ENCODE results near the gene PTPN2. TPM values are rescaled to one million over a fixed set of nuclear protein-coding genes. Genes with fewer than 3 reads are reported as not detected.
"Not testable (repeated sequence)": the region's sequence is repeated elsewhere in the genome, so short reads cannot be mapped to it uniquely, and the experiment has no call there.

PTPN2 gene
- polyA plus RNA-seq, 3 donors from 2014 or later = 103 to 122 (median 117) TPM

- Mint-ChIP-seq H3K27ac (no peak overlapping the region), H3K27me3 (ENCODE audit: low read depth in 3 of 3) (peaks cover 0 to 2% (median 2%) of the 10 kb centered on the region in 3 donors), H3K36me3 (peaks cover 0 to 34% (median 9%) of the 10 kb centered on the region in 3 donors), H3K4me3 (no peak overlapping the region), H3K4me1 (peaks cover 2 to 9% of the 10 kb centered on the region in 2 donors), H3K9me3 (no peaks in the 10 kb centered on the region)
- DNase-seq = no peak
These were observed 97.4 kb downstream of the PTPN2 start for GRCh38 chr18:12786669-12787068.

GRCh38 chr18:12783524-12783923 is 100.5 kb downstream of the PTPN2 start:
- H3K27ac Mint-ChIP-seq = no peak overlapping the region

GRCh38 chr18:12782521-12782920 is 101.5 kb downstream of the PTPN2 start:
- peaks cover 0 to 1% (median 0%) of the 10 kb centered on the region in 3 donors for H3K27me3 Mint-ChIP-seq (ENCODE audit: low read depth in 3 of 3)
- DNase-seq = no peak
- H3K36me3 Mint-ChIP-seq = peaks cover 0 to 27% (median 9%) of the 10 kb centered on the region in 3 donors
- no peak overlapping the region for H3K4me3 Mint-ChIP-seq
- peaks cover 0 to 6% of the 10 kb centered on the region in 2 donors for H3K4me1 Mint-ChIP-seq
- peak overlapping the region in 2 of 6 donors; percentile 17 to 26 for H3K27ac Mint-ChIP-seq
- no peaks in the 10 kb centered on the region for H3K9me3 Mint-ChIP-seq

More at GRCh38 chr18:12783524-12783923, 100.5 kb downstream of the PTPN2 start:
- Mint-ChIP-seq H3K4me1 (peaks cover 0 to 6% of the 10 kb centered on the region in 2 donors), H3K36me3 (peaks cover 0 to 27% (median 9%) of the 10 kb centered on the region in 3 donors), H3K4me3 (no peak overlapping the region), H3K27me3 (ENCODE audit: low read depth in 3 of 3) (peaks cover 0 to 1% (median 0%) of the 10 kb centered on the region in 3 donors), H3K9me3 (no peaks in the 10 kb centered on the region)
- DNase-seq = no peak

GRCh38 chr18:12779456-12779855 is 104.6 kb downstream of the PTPN2 start:
- Mint-ChIP-seq H3K27me3 (ENCODE audit: low read depth in 3 of 3) (peaks cover 9% of the 10 kb centered on the region in 3 donors), H3K36me3 (peaks cover 0 to 13% (median 6%) of the 10 kb centered on the region in 3 donors), H3K27ac (no peak overlapping the region), H3K4me1 (peaks cover 8 to 25% of the 10 kb centered on the region in 2 donors), H3K9me3 (peaks cover 0 to 4% (median 0%) of the 10 kb centered on the region in 6 donors), H3K4me3 (no peak overlapping the region)
- DNase-seq = no peak

GRCh38 chr18:12779043-12779442 is 105.0 kb downstream of the PTPN2 start:
- peaks cover 9% of the 10 kb centered on the region in 3 donors for H3K27me3 Mint-ChIP-seq (ENCODE audit: low read depth in 3 of 3)
- H3K9me3 Mint-ChIP-seq = peaks cover 0 to 4% (median 0%) of the 10 kb centered on the region in 6 donors
- no peak overlapping the region for H3K4me3 Mint-ChIP-seq
- peaks cover 0 to 11% (median 4%) of the 10 kb centered on the region in 3 donors for H3K36me3 Mint-ChIP-seq
- no peak overlapping the region for H3K27ac Mint-ChIP-seq
- DNase-seq = no peak
- peaks cover 8 to 27% of the 10 kb centered on the region in 2 donors for H3K4me1 Mint-ChIP-seq

- H3K27me3 Mint-ChIP-seq (ENCODE audit: low read depth in 3 of 3) = peaks cover 9% of the 10 kb centered on the region in 3 donors
- DNase-seq = no peak
- peak overlapping the region in 1 of 6 donors; percentile 32 for H3K27ac Mint-ChIP-seq
- H3K4me1 Mint-ChIP-seq = peaks cover 17 to 30% of the 10 kb centered on the region in 2 donors
- H3K4me3 Mint-ChIP-seq = peak overlapping the region in 3 of 5 donors; percentile 30 to 81 (median 35)
- no peaks in the 10 kb centered on the region for H3K36me3 Mint-ChIP-seq
- H3K9me3 Mint-ChIP-seq = peaks cover 0 to 4% (median 0%) of the 10 kb centered on the region in 6 donors
These were observed 106.5 kb downstream of the PTPN2 start for GRCh38 chr18:12777500-12777944.

GRCh38 chr18:12776821-12777471 is 107.1 kb downstream of the PTPN2 start:
- no peaks in the 10 kb centered on the region for H3K36me3 Mint-ChIP-seq
- H3K4me1 Mint-ChIP-seq = peaks cover 17 to 30% of the 10 kb centered on the region in 2 donors
- peak overlapping the region in 3 of 5 donors; percentile 30 to 81 (median 35) for H3K4me3 Mint-ChIP-seq

GRCh38 chr18:12776415-12776814 is 107.6 kb downstream of the PTPN2 start:
- not testable (repeated sequence) for H3K36me3 Mint-ChIP-seq; H3K9me3 Mint-ChIP-seq; H3K27me3 Mint-ChIP-seq (ENCODE audit: low read depth in 3 of 3); DNase-seq
- peak overlapping the region; percentile 89 to 93 (median 90) for H3K4me3 Mint-ChIP-seq
- peak overlapping the region; percentile 88 to 96 (median 94) for H3K27ac Mint-ChIP-seq
- H3K4me1 Mint-ChIP-seq = peaks cover 17 to 30% of the 10 kb centered on the region in 2 donors

More at GRCh38 chr18:12776821-12777471, 107.1 kb downstream of the PTPN2 start:
- Mint-ChIP-seq H3K27ac (peak overlapping the region in 1 of 6 donors; percentile 32), H3K9me3 (peaks cover 0 to 4% (median 0%) of the 10 kb centered on the region in 6 donors), H3K27me3 (ENCODE audit: low read depth in 3 of 3) (peaks cover 9% of the 10 kb centered on the region in 3 donors)
- DNase-seq = peak in 1 of 3 donors; percentile 5

- peaks cover 0 to 4% (median 0%) of the 10 kb centered on the region in 6 donors for H3K9me3 Mint-ChIP-seq
- peaks cover 9% of the 10 kb centered on the region in 3 donors for H3K27me3 Mint-ChIP-seq (ENCODE audit: low read depth in 3 of 3)
- H3K36me3 Mint-ChIP-seq = peaks cover 0 to 3% (median 0%) of the 10 kb centered on the region in 3 donors
- peak overlapping the region; percentile 88 to 96 (median 94) for H3K27ac Mint-ChIP-seq
- DNase-seq = peak; percentile 46 to 70 (median 53)
- H3K4me1 Mint-ChIP-seq = peaks cover 17 to 30% of the 10 kb centered on the region in 2 donors
- peak overlapping the region; percentile 89 to 93 (median 90) for H3K4me3 Mint-ChIP-seq
These were observed 109.1 kb downstream of the PTPN2 start for GRCh38 chr18:12774982-12775381.

- peak overlapping the region in 3 of 5 donors; percentile 23 to 34 (median 31) for H3K4me3 Mint-ChIP-seq
- H3K4me1 Mint-ChIP-seq = peaks cover 20 to 30% of the 10 kb centered on the region in 2 donors
- no peak for DNase-seq
- H3K36me3 Mint-ChIP-seq = peaks cover 0 to 3% (median 0%) of the 10 kb centered on the region in 3 donors
- H3K9me3 Mint-ChIP-seq = peaks cover 0 to 4% (median 0%) of the 10 kb centered on the region in 6 donors
- peaks cover 8 to 9% (median 9%) of the 10 kb centered on the region in 3 donors for H3K27me3 Mint-ChIP-seq (ENCODE audit: low read depth in 3 of 3)
- H3K27ac Mint-ChIP-seq = peak overlapping the region in 3 of 6 donors; percentile 14 to 74 (median 43)
These were observed 110.7 kb downstream of the PTPN2 start for GRCh38 chr18:12773369-12773768.

- H3K27me3 Mint-ChIP-seq (ENCODE audit: low read depth in 3 of 3) = peaks cover 8 to 9% (median 9%) of the 10 kb centered on the region in 3 donors
- H3K4me3 Mint-ChIP-seq = no peak overlapping the region
- H3K27ac Mint-ChIP-seq = no peak overlapping the region
- H3K4me1 Mint-ChIP-seq = peaks cover 20 to 30% of the 10 kb centered on the region in 2 donors
- H3K9me3 Mint-ChIP-seq = peaks cover 0 to 4% (median 0%) of the 10 kb centered on the region in 6 donors
- no peak for DNase-seq
- peaks cover 0 to 3% (median 0%) of the 10 kb centered on the region in 3 donors for H3K36me3 Mint-ChIP-seq
These were observed 111.9 kb downstream of the PTPN2 start for GRCh38 chr18:12772111-12772510.

GRCh38 chr18:12770469-12771219 is 113.4 kb downstream of the PTPN2 start:
- H3K36me3 Mint-ChIP-seq = peaks cover 0 to 3% (median 0%) of the 10 kb centered on the region in 3 donors
- peaks cover under 1 to 5% (median 4%) of the 10 kb centered on the region in 3 donors for H3K27me3 Mint-ChIP-seq (ENCODE audit: low read depth in 3 of 3)
- H3K27ac Mint-ChIP-seq = peak overlapping the region in 2 of 6 donors; percentile 46 to 53
- H3K4me1 Mint-ChIP-seq = peaks cover 20 to 29% of the 10 kb centered on the region in 2 donors
- no peak for DNase-seq
- H3K4me3 Mint-ChIP-seq = no peak overlapping the region
- no peaks in the 10 kb centered on the region for H3K9me3 Mint-ChIP-seq

- peaks cover 16 to 21% of the 10 kb centered on the region in 2 donors for H3K4me1 Mint-ChIP-seq
- no peaks in the 10 kb centered on the region for H3K9me3 Mint-ChIP-seq
- no peak overlapping the region for H3K4me3 Mint-ChIP-seq
These were observed 114.2 kb downstream of the PTPN2 start for GRCh38 chr18:12769644-12770440.

More at GRCh38 chr18:12769644-12770440, 114.2 kb downstream of the PTPN2 start:
- Mint-ChIP-seq H3K27ac (peak overlapping the region in 1 of 6 donors; percentile 41), H3K27me3 (ENCODE audit: low read depth in 3 of 3) (peaks cover 0 to under 1% (median 0%) of the 10 kb centered on the region in 3 donors), H3K36me3 (peaks cover 0 to 3% (median 0%) of the 10 kb centered on the region in 3 donors)
- no peak for DNase-seq
